AG04450 (cell line): ENCODE results near the gene XXYLT1. TPM values are rescaled to one million over a fixed set of nuclear protein-coding genes. Genes with fewer than 3 reads are reported as not detected.

Experiments used
- CTCF ChIA-PET: fragments of 300-600, 350-600 bp; formaldehyde crosslinking; extraction: SDS; loops from one replicate; lab custom pipeline; 2022; ENCODE audit warnings: antibody characterized with exemption, inconsistent platforms; lab: Charles Lee
- POLR2A ChIA-PET: fragments of 350-600 bp; formaldehyde crosslinking; extraction: SDS; loops from one replicate; lab custom pipeline; 2021; ENCODE audit warnings: antibody characterized with exemption, inconsistent platforms; lab: Yijun Ruan, JAX
- DNase-seq: peaks from one replicate; pipeline ENCODE4 v3.0.0-alpha.2; 2011; ENCODE audit warnings: low read depth, low spot score
- H3K27ac ChIP-seq: one replicate; pipeline ENCODE4 v1.5.1; 2012; ENCODE audit warnings: low read depth, low read length, control low read depth
- H3K27me3 ChIP-seq: one replicate; pipeline ENCODE4 v1.6.0; 2012; ENCODE audit warnings: low read length; ENCODE audit not compliant: control insufficient read depth, insufficient read depth
- H3K4me3 ChIP-seq: 2 replicates; pipeline ENCODE4 v1.5.1; 2011; ENCODE audit warnings: mild to moderate bottlenecking, low read depth, low read length, control low read depth
- H3K9me3 ChIP-seq: 2 replicates; pipeline ENCODE4 v1.5.1; 2012; ENCODE audit warnings: low read length; ENCODE audit not compliant: control insufficient read depth, insufficient read depth
- polyA plus RNA-seq: library from polyadenylated mRNA; depleted of rRNA; stranded (reverse); fragments of >200 nt; gene quantifications from 2 replicates; pipeline ENCODE4 v1.2.3, GENCODE V29; 2011
- TF ChIP-seq, protein P1 (sequence below): IDR thresholded peaks from 2 replicates; pipeline ENCODE4 v1.5.1; 2011; ENCODE audit warnings: low read depth, low read length, control low read depth, inconsistent platforms

XXYLT1 gene
- polyA plus RNA-seq, 1 experiment = 16.5 TPM

GRCh38 chr3:195032955-195033354, 238.0 kb downstream of the XXYLT1 start:
- TF ChIP-seq, protein P1, sequence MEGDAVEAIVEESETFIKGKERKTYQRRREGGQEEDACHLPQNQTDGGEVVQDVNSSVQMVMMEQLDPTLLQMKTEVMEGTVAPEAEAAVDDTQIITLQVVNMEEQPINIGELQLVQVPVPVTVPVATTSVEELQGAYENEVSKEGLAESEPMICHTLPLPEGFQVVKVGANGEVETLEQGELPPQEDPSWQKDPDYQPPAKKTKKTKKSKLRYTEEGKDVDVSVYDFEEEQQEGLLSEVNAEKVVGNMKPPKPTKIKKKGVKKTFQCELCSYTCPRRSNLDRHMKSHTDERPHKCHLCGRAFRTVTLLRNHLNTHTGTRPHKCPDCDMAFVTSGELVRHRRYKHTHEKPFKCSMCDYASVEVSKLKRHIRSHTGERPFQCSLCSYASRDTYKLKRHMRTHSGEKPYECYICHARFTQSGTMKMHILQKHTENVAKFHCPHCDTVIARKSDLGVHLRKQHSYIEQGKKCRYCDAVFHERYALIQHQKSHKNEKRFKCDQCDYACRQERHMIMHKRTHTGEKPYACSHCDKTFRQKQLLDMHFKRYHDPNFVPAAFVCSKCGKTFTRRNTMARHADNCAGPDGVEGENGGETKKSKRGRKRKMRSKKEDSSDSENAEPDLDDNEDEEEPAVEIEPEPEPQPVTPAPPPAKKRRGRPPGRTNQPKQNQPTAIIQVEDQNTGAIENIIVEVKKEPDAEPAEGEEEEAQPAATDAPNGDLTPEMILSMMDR = no peak
- Histone ChIP-seq H3K27ac (no peak overlapping the region), H3K27me3 (peaks cover 23% of the 10 kb centered on the region), H3K9me3 (no peaks in the 10 kb centered on the region; the same call in 1 of the 2 replicates), H3K4me3 (no peak overlapping the region)
- ChIA-PET CTCF (no interaction called here), POLR2A (no interaction called here)
- DNase-seq = no peak

DNA sequence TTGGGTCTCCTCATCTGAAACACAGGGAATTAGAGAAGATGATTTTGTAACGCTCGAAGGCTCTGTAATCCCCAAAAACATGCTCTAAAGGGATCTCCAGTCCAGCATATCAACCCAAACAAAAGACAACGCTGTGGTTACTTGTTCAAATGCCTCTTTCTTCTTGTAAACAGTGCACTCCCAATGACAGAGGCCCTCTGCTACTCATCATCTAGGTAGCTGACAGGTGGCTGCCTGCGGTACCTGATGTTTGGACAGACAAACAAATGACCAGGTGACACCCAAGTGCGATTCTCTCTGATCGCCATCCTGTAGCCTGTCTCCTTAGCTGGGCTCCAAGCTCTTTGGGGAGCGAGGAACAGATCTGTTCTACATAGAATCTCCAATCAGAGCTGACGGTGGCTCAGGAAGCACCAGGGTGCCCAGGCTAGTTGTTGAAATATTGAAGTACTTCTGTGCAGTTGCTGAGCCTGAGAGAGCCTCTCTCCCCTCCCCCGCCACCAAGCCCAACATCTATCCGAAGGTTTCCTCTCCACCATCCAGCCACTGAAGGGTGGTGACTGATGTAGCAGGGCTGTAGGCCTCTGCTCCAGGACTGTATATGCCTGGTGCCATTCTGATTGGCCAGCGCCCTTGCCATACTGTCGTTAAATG, 238.7 kb downstream of the XXYLT1 start:
- ChIA-PET POLR2A (no interaction called here), CTCF (no interaction called here)
- no peak overlapping the region for H3K4me3 ChIP-seq
- H3K27me3 ChIP-seq = peaks cover 23% of the 10 kb centered on the region
- H3K27ac ChIP-seq = no peak overlapping the region
- DNase-seq = no peak
- TF ChIP-seq, protein P1 = no peak
- no peaks in the 10 kb centered on the region; the same call in 1 of the 2 replicates for H3K9me3 ChIP-seq

DNA sequence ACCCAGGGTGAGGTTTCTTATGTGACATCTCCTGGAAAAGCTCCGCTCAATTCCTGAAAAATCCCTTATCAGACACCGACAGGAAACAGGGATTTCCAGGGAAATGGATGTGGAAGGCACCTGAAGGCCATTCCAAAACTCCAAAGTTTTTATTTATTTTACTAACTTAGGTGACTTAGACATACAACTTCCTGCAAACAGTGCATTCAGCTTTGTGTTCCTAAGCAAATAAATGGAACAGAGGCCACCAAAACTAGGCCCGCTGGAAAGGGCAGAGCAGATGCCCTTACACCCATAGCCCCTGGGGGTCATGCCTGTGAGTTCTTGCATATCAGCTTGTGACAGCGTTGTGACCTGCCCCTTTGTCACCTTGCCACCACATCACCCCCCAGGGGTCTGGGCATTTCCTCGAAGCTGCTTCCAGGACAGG, 239.4 kb downstream of the XXYLT1 start:
- CTCF ChIA-PET = interaction anchor here (0.6 to 1.2 kb wide), 3 partner anchors 47 to 349 kb away, joined by 3 to 5 read pairs (median 3); no protein-coding TSS in a partner anchor
- no peak overlapping the region for H3K4me3 ChIP-seq
- POLR2A ChIA-PET = no interaction called here
- DNase-seq = no peak
- peaks cover 18% of the 10 kb centered on the region for H3K27me3 ChIP-seq
- TF ChIP-seq, protein P1 = no peak
- H3K9me3 ChIP-seq = no peaks in the 10 kb centered on the region; the same call in 1 of the 2 replicates
- no peak overlapping the region for H3K27ac ChIP-seq

DNA sequence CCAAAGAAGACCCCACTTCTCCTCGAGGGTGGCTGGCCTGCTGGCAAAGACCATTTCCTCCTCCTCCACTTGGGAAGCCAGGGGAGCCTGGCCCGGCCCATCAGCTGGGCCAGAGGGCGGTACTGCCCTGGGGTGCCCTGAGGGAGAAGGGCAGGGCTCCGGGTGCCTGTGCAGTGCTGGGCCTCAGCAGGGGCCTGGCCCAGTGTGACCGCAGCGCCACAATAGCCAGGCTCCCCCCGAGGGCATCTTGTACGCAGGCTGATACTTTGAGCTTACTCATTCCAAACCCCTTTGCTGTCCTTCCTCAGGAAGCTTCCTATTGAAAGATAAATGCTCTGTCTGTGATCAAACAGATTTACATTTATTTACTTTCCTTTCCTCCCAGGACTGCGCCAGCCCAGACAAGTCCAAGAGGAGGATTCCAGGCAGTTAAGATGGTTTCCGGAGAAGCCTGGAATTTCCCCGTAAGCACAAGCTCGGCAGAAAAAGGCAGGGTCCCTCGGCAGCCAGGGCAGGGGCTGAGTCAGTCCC, 240.1 kb downstream of the XXYLT1 start:
- no peak overlapping the region for H3K27ac ChIP-seq
- no peak overlapping the region for H3K4me3 ChIP-seq
- H3K9me3 ChIP-seq = no peaks in the 10 kb centered on the region; the same call in 1 of the 2 replicates
- CTCF ChIA-PET = interaction anchor here (0.6 to 1.2 kb wide), 3 partner anchors 46 to 348 kb away, joined by 3 to 5 read pairs (median 3); no protein-coding TSS in a partner anchor
- POLR2A ChIA-PET = no interaction called here
- no peak for DNase-seq
- peaks cover 11% of the 10 kb centered on the region for H3K27me3 ChIP-seq
- TF ChIP-seq, protein P1 = no peak
